ENCODE results near the gene NLRC3. TPM values are rescaled to one million over a fixed set of nuclear protein-coding genes. Genes with fewer than 3 reads are reported as not detected.

The NLRC3 gene
- total RNA-seq, 1 experiment from 2014 or later, result not detected

- no peak for TF ChIP-seq EZH2phosphoT487 (IDR thresholded peaks at IDR 0.05; ENCODE audit: borderline replicate concordance, low read length)
- TF ChIP-seq EZH2 (IDR thresholded peaks at IDR 0.05; ENCODE audit: low read length, unreplicated experiment), result no peak
- TF ChIP-seq, protein P1, sequence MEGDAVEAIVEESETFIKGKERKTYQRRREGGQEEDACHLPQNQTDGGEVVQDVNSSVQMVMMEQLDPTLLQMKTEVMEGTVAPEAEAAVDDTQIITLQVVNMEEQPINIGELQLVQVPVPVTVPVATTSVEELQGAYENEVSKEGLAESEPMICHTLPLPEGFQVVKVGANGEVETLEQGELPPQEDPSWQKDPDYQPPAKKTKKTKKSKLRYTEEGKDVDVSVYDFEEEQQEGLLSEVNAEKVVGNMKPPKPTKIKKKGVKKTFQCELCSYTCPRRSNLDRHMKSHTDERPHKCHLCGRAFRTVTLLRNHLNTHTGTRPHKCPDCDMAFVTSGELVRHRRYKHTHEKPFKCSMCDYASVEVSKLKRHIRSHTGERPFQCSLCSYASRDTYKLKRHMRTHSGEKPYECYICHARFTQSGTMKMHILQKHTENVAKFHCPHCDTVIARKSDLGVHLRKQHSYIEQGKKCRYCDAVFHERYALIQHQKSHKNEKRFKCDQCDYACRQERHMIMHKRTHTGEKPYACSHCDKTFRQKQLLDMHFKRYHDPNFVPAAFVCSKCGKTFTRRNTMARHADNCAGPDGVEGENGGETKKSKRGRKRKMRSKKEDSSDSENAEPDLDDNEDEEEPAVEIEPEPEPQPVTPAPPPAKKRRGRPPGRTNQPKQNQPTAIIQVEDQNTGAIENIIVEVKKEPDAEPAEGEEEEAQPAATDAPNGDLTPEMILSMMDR (conservative IDR thresholded peaks at IDR 0.05; ENCODE audit: low read depth, low read length), result no peak
- Histone ChIP-seq H2AFZ (ENCODE audit: low read length) (no peak overlapping the region), H3K4me1 (ENCODE audit: insufficient read depth, low read length) (no peaks in the 10 kb centered on the region), H3K9ac (ENCODE audit: low read length) (no peak overlapping the region), H4K20me1 (ENCODE audit: low read length) (no peaks in the 10 kb centered on the region), H3K36me3 (ENCODE audit: low read depth, low read length) (no peaks in the 10 kb centered on the region), H3K79me2 (ENCODE audit: low read length) (no peaks in the 10 kb centered on the region), H3K27me3 (ENCODE audit: low read length) (no peaks in the 10 kb centered on the region), H3K9me3 (ENCODE audit: low read length) (no peaks in the 10 kb centered on the region), H3K9me2 (replicated peaks; ENCODE audit: low read length) (no peaks in the 10 kb centered on the region), H3K4me2 (ENCODE audit: low read length) (no peak overlapping the region), H3F3A (ENCODE audit: low read length, unreplicated experiment) (no peaks in the 10 kb centered on the region), H3K4me3 (ENCODE audit: low read length) (no peak overlapping the region), H3K27ac (ENCODE audit: low read length) (no peak overlapping the region)
- BruUV-seq (replicated peaks), result no TSS peak
- ATAC-seq (no peak), DNase-seq (no peak)
- ChIA-PET POLR2A (ENCODE audit: unreplicated experiment) (no interaction called here), CTCF (no interaction called here)
- intact Hi-C loops (cut with micrococcal nuclease), result no loop called here
These were observed 86.1 kb downstream of the NLRC3 start for GRCh38 chr16:3490911-3491629.

Other genes starting within 250 kb of the NLRC3 start
- not detected in 2 replicates for gene OR2C1, start 221.5 kb downstream of the NLRC3 start, total RNA-seq (2014; rRNA removed)
- 5.9 and 7.5 TPM in 2 replicates for gene ZSCAN32, start 176.4 kb downstream of the NLRC3 start, total RNA-seq (2014; rRNA removed)
- gene ZNF174, start 176.2 kb downstream of the NLRC3 start, total RNA-seq (2014; rRNA removed), result 9.5 and 11.3 TPM in 2 replicates
- not detected in 2 replicates for gene ZNF597, start 133.9 kb downstream of the NLRC3 start, total RNA-seq (2014; rRNA removed)
- 7.6 and 9.3 TPM in 2 replicates for gene NAA60, start 133.7 kb downstream of the NLRC3 start, total RNA-seq (2014; rRNA removed)
- not detected in 2 replicates for gene C16orf90, start 81.9 kb downstream of the NLRC3 start, total RNA-seq (2014; rRNA removed)
- gene CLUAP1, start 76.4 kb downstream of the NLRC3 start, total RNA-seq (2014; rRNA removed), result 6.2 and 7.9 TPM in 2 replicates
- gene SLX4, start 34.2 kb upstream of the NLRC3 start, total RNA-seq (2014; rRNA removed), result 5.1 and 5.9 TPM in 2 replicates
- gene DNASE1, start 77.3 kb upstream of the NLRC3 start, total RNA-seq (2014; rRNA removed), result 9.3 and 14.0 TPM in 2 replicates
- 243 and 382 TPM in 2 replicates for gene TRAP1, start 140.1 kb upstream of the NLRC3 start, total RNA-seq (2014; rRNA removed)

All from PC-3 (cell line).